AG09309 (cell line): ENCODE data around the gene PAPPA2.

Source experiments
- DNase-seq: peaks from one replicate; pipeline ENCODE4 v3.0.0-alpha.2; 2010; ENCODE audit warnings: low read depth
- H3K4me3 ChIP-seq: 2 replicates; pipeline ENCODE4 v1.5.1; 2011; ENCODE audit warnings: mild to moderate bottlenecking, low read depth, low read length, moderate library complexity; ENCODE audit not compliant: control insufficient read depth
- CTCF ChIP-seq: IDR thresholded peaks from 2 replicates; pipeline ENCODE4 v1.5.1; 2011; ENCODE audit warnings: mild to moderate bottlenecking, low read depth, low read length, inconsistent platforms; ENCODE audit not compliant: insufficient read depth, control insufficient read depth; ENCODE audit errors: missing control alignments

The PAPPA2 gene

GRCh38 chr1:176877557-176877956 is 414.6 kb downstream of the PAPPA2 start:
- no peak for DNase-seq
- TF ChIP-seq CTCF: no peak
- no peak overlapping the region for H3K4me3 ChIP-seq

- TF ChIP-seq CTCF: no peak
- DNase-seq: no peak
- H3K4me3 ChIP-seq: no peak overlapping the region
Measured at GRCh38 chr1:176878750-176879536, 416.0 kb downstream of the PAPPA2 start.

GRCh38 chr1:176879784-176880620 is 417.0 kb downstream of the PAPPA2 start:
- H3K4me3 ChIP-seq: no peak overlapping the region
- no peak for TF ChIP-seq CTCF
- no peak for DNase-seq

GRCh38 chr1:176880955-176881595 is 418.1 kb downstream of the PAPPA2 start:
- no peak overlapping the region for H3K4me3 ChIP-seq
- peak; percentile 83 for TF ChIP-seq CTCF
- peak; percentile 20 for DNase-seq

- no peak overlapping the region for H3K4me3 ChIP-seq
- DNase-seq: no peak
- no peak for TF ChIP-seq CTCF
Measured at GRCh38 chr1:176884286-176884685, 421.3 kb downstream of the PAPPA2 start.

GRCh38 chr1:176884911-176885310 is 421.9 kb downstream of the PAPPA2 start:
- no peak for DNase-seq
- TF ChIP-seq CTCF: no peak
- H3K4me3 ChIP-seq: no peak overlapping the region
